HG03108 (cell line): Measurements from ENCODE around the gene LEPROT.
"Not testable (repeated sequence)": the region's sequence is repeated elsewhere in the genome, so short reads cannot be mapped to it uniquely, and the experiment has no call there.

Experiments
- ATAC-seq: cut with Tn5 transposase; IDR thresholded peaks from one replicate; pipeline ENCODE4 v1.9.1; 2021; ENCODE audit warnings: moderate library complexity; ENCODE audit not compliant: unreplicated experiment

Gene LEPROT, protein sequence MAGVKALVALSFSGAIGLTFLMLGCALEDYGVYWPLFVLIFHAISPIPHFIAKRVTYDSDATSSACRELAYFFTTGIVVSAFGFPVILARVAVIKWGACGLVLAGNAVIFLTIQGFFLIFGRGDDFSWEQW

GRCh38 chr1:65420590-65421350 is at the start of gene LEPROT, which contains the start of gene LEPR:
Gene LEPROT, plus strand, starts transcription at chr1:65420668. Its CDS starts 57 bp downstream, at chr1:65420725.
Gene LEPR, plus strand, starts transcription at chr1:65420668. Its CDS starts 144,898 bp downstream, at chr1:65565566.
- ATAC-seq = peak; percentile 53

- ATAC-seq = no peak
Measured at GRCh38 chr1:65371544-65371943, 48.9 kb upstream of the LEPROT start.

GRCh38 chr1:65372557-65372956 is 47.9 kb upstream of the LEPROT start:
- ATAC-seq = no peak

DNA sequence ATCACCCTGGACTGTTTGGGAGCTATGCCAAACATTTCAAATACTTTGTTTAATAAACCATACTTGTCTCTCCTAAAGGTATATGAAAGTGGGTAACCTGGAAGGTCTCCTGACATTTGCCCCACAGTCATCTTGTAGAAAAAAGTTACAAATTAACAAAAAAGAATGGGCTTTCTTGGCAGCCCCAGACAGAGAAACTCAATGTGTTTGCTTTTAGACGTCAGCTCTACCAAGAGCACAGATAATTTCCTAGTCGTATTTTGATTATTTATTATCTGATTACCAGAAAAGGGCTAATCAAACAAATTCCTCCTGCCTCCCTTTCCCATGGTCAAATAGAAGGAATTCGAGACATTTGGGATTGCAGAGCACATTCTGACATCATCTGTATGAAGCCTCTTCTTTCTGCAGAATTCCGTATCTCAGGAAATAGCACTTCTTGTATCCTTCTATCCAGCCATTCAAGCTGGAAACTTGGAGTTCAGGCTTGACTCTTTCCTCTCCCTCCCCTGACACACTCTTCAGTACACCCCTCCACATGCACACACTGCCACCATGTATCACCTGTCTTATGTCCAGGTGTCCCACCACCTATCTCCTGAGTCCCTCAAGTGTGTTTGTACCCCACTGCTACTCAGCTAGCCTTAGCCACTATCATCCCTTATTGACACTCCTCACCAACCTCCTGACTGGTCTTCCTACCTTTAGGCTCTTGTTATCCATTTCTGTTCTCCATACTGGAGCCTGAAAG is 42.8 kb upstream of the LEPROT start:
- no peak for ATAC-seq

- no peak for ATAC-seq
Measured at GRCh38 chr1:65378247-65378946, 42.1 kb upstream of the LEPROT start.

DNA sequence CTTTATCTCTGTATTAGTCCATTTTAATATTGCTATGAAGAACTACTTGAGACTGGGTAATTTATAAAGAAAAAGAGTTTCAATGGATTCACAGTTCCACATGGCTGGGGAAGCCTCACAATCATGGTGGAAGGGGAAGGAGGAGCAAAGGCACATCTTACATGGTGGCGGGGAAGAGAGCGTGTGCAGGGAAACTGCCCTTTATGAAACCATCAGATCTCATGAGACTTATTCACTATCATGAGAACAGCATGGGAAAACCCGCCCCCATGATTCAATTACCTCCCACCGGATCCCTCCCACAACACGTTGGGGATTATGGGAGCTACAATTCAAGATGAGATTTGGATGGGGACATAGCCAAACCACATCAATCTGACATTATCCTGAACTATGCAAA is 36.0 kb upstream of the LEPROT start:
- ATAC-seq = not testable (repeated sequence)

GRCh38 chr1:65386439-65386838 is 34.0 kb upstream of the LEPROT start:
- ATAC-seq = no peak

DNA sequence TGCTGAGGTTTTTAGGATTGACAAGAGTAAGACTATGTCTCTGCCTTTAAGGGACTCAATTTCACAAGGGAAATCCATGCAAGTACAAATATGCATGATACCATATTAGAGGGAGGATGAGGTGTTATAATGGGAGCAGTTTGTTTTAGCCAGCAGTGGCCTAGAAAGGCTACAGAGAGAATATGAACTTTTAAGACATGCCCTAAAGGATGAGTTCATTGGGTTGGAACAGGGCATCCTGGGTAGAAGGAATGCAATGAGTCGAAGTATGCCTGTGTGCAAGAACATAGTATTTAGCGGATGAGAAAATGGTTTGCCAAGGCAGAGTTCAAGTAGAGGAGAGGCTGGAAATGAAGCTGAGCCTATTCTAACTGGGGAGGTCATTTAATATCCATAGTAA is 32.6 kb upstream of the LEPROT start:
- no peak for ATAC-seq

GRCh38 chr1:65388908-65389695 is 31.4 kb upstream of the LEPROT start:
- no peak for ATAC-seq

DNA sequence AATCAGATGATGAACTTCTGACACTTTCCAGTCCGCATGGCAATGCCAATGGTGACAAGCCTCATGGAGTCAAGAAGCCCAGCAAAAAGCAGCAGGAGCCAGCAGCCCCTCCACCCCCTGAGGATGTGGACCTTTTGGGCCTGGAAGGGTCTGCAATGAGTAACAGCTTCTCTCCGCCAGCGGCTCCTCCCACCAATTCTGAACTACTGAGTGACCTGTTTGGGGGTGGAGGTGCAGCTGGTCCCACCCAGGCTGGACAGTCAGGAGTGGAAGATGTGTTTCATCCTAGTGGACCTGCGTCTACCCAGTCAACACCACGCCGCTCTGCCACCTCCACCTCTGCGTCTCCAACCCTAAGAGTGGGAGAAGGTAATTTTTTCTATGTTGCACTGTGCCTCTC is 28.0 kb upstream of the LEPROT start:
- no peak for ATAC-seq

GRCh38 chr1:65393347-65393746 is 27.1 kb upstream of the LEPROT start:
- ATAC-seq = peak; percentile 97

DNA sequence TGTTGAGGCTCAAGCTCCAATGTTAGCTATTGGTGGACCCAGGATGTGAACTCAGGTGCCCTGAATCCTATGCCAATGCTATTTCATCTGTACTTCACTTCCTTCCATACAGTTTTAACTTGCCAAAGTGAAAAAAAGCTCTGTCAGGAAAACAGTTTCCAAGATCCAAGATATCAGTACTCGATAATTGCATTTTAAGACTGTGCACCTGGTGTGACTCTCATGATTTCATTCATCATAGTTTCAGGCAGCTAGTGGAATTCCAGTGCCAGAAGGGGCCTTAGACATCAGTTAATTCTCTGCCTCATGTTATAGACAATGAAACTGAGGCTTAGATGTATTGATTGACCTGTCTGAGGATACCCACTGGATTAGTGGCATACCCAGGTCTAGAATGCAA is 26.5 kb upstream of the LEPROT start:
- no peak for ATAC-seq

DNA sequence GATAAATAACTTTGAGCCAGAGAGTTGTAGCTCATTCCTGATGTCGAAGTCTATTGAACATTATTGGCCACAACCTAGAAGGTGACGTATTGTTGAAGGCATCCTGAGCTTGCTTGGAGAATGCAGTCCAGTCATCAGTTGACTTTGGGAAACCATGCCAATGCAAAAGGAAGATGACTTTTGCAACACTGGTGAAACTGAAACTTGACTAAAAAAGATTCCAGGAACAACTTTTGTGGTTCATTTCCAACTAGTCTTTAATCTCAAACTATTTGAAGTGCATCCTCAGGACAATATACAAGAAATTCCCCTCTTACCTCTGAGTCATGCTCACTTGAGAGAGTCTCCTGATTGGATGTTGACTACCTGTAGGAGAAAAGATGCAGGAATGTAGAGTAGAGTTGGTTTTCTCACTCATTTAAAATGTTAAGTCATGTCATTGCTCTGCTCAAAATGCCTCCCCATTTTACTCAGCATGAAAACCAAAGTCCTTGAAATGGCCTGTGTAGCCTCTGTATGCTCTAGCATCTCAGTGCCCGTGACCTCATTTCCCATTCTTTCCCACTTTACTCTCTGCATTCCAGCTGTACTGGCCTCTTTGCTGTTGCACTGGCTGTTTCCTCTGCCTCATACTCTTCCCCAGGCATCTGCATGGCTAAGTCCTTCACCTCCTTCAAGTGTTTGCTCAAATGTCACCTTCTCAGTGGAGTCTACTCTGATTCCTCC is 24.4 kb upstream of the LEPROT start:
- ATAC-seq = no peak

- no peak for ATAC-seq
Measured at GRCh38 chr1:65398083-65398482, 22.4 kb upstream of the LEPROT start.

DNA sequence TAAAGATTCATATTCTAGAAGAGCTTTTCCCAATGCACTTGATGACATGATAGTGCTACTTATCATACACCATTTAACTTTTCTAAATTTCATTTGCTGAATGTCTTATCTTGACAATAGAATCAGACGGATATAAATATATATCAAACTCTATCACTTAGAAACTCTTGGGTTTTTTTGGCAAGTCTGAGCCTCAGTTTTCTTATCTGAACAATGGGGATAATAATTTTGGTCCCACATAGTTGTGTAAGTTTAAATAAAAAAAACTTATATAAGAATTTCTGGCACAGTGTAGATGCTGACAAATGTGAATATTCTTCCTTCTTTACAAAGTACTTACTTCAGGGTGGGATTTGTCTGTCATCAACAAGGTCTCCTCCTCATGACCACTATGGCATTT is 21.5 kb upstream of the LEPROT start:
- ATAC-seq = no peak

DNA sequence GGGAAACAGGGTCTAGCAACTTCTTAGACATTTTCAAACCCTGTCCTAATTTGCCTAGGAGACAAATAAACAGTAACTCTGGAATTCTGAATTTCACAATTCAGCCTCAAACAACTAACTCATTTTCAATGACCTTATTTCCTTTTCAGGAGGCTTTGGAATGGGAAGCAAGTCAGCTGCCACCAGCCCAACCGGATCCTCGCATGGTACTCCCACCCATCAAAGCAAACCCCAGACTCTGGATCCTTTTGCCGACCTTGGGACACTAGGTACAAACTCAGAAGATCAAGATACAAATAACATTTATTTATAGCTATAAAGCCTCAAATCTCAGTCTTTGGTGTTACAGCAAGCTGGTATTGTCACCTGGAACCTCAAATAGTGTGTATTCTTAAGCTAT is 18.9 kb upstream of the LEPROT start:
- no peak for ATAC-seq

DNA sequence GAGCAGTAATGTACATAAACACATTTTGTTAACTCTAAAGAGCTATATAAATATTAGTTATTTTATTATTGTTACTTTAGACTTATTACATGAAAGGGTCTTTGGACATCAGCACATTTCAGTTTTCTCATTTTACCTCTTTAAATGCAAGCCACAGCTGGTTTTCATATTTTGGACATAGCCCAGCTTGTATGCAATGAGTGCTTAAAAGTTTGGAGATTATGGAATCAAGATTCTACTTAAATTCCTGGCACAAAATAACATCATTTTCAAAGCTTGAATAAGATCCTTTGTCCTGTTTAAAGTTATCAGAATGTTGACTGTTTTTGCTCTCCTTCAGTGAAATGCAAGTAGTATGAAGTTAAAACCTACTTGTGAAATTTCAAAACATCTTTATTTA is 15.5 kb upstream of the LEPROT start:
- ATAC-seq = no peak

DNA sequence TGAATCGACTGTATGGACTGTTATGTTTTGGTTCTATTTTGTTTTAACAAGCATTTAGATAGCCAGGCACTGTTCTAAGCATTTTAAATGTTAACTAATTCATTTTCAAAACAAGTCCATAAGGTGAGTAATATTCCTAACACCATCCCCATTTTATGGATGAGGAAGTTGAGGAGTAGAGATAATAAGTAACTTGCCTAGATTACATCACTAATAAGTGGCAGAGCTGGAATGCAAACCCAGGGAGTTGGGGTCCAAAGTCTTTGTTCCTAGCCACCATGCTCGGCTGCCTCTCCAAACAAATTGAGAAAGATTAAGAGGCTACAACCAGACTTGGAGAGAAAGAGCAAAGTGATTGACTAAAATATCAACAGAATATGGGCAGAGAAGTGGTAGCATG is 12.6 kb upstream of the LEPROT start:
- no peak for ATAC-seq

- ATAC-seq = no peak
Measured at GRCh38 chr1:65409314-65409713, 11.2 kb upstream of the LEPROT start.

- ATAC-seq = no peak
Measured at GRCh38 chr1:65409816-65410326, 10.6 kb upstream of the LEPROT start.
